WTC11 (cell line): ENCODE data around the gene ADD1. TPM values are rescaled to one million over a fixed set of nuclear protein-coding genes. Genes with fewer than 3 reads are reported as not detected.

ENCODE experiments used
- ATAC-seq: fragments of 200-7000 bp; cut with Tn5 transposase; 2 replicates; pipeline ENCODE4 v1.10.0; 2021; ENCODE audit warnings: mild to moderate bottlenecking, moderate library complexity
- CTCF ChIA-PET: fragments of 300-600 bp; sonication (Branson Sonifier 250); formaldehyde crosslinking; loops from one replicate; lab custom pipeline; 2021; ENCODE audit warnings: antibody characterized with exemption; lab: Charles Lee
- POLR2A ChIA-PET: fragments of 350-600 bp; sonication (Branson Sonifier 250); formaldehyde crosslinking; loops from one replicate; lab custom pipeline; 2021; ENCODE audit warnings: antibody characterized with exemption; lab: Charles Lee
- DNase-seq: peaks from one replicate; pipeline ENCODE4 v3.0.0; 2021; ENCODE audit warnings: low spot score
- H3K27ac Mint-ChIP-seq: 2 replicates; pipeline ENCODE4 v1.8.0; 2021; ENCODE audit warnings: mixed read lengths
- H3K27me3 Mint-ChIP-seq: 2 replicates; pipeline ENCODE4 v1.8.0; 2021; ENCODE audit warnings: low read depth, mild to moderate bottlenecking, moderate library complexity, mixed read lengths
- H3K36me3 Mint-ChIP-seq: 2 replicates; pipeline ENCODE4 v1.8.0; 2021; ENCODE audit warnings: mixed read lengths
- H3K4me1 Mint-ChIP-seq: 2 replicates; pipeline ENCODE4 v1.8.0; 2022; ENCODE audit warnings: mixed read lengths
- H3K4me3 Mint-ChIP-seq: 2 replicates; pipeline ENCODE4 v1.8.0; 2021; ENCODE audit warnings: mild to moderate bottlenecking, moderate library complexity, mixed read lengths
- H3K9me3 Mint-ChIP-seq: 2 replicates; pipeline ENCODE4 v1.8.0; 2021; ENCODE audit warnings: mixed read lengths
- ARID4B ChIP-seq: sonication (generic); formaldehyde crosslinking; IDR thresholded peaks from 2 replicates; pipeline ENCODE4 v1.8.0; 2023; ENCODE audit warnings: missing genetic modification reagents, mild to moderate bottlenecking, borderline replicate concordance
- CREB1 ChIP-seq: sonication (generic); formaldehyde crosslinking; IDR thresholded peaks from 2 replicates; pipeline ENCODE4 v1.8.0; 2023; ENCODE audit warnings: mild to moderate bottlenecking, missing genetic modification reagents
- CREM ChIP-seq: sonication (generic); formaldehyde crosslinking; IDR thresholded peaks from 2 replicates; pipeline ENCODE4 v1.8.1; 2022; ENCODE audit warnings: mild to moderate bottlenecking, missing genetic modification reagents, moderate library complexity
- E2F1 ChIP-seq: sonication (generic); formaldehyde crosslinking; IDR thresholded peaks from 2 replicates; pipeline ENCODE4 v1.8.0; 2022; ENCODE audit warnings: mild to moderate bottlenecking, missing genetic modification reagents
- ETV6 ChIP-seq: sonication (generic); formaldehyde crosslinking; IDR thresholded peaks from 2 replicates; pipeline ENCODE4 v1.8.1; 2022; ENCODE audit warnings: mild to moderate bottlenecking, missing genetic modification reagents
- FOXP4 ChIP-seq: sonication (generic); formaldehyde crosslinking; IDR thresholded peaks from 2 replicates; pipeline ENCODE4 v1.8.0; 2022; ENCODE audit warnings: mild to moderate bottlenecking, missing genetic modification reagents
- GTF2I ChIP-seq: fragments of 250-450 bp; sonication (Bioruptor Pico); conservative IDR thresholded peaks from 2 replicates; pipeline ENCODE4 v1.4.0; 2021; ENCODE audit warnings: mild to moderate bottlenecking
- HMGA2 ChIP-seq: fragments of 250-450 bp; sonication (Bioruptor Pico); IDR thresholded peaks from 2 replicates; pipeline ENCODE4 v1.4.0; 2021; ENCODE audit warnings: mild to moderate bottlenecking, moderate library complexity
- HMGXB4 ChIP-seq: sonication (generic); formaldehyde crosslinking; IDR thresholded peaks from 2 replicates; pipeline ENCODE4 v1.8.1; 2023; ENCODE audit warnings: mild to moderate bottlenecking, moderate library complexity, missing genetic modification reagents
- IRF1 ChIP-seq: sonication (generic); formaldehyde crosslinking; IDR thresholded peaks from 2 replicates; pipeline ENCODE4 v1.8.0; 2023; ENCODE audit warnings: missing genetic modification reagents
- JAZF1 ChIP-seq: fragments of 250-450 bp; sonication (Bioruptor Pico); IDR thresholded peaks from 2 replicates; pipeline ENCODE4 v1.9.0; 2021; ENCODE audit warnings: moderate library complexity, mild to moderate bottlenecking, inconsistent platforms
- MAX ChIP-seq: sonication (generic); formaldehyde crosslinking; IDR thresholded peaks from 2 replicates; pipeline ENCODE4 v1.8.0; 2022; ENCODE audit warnings: mild to moderate bottlenecking, missing genetic modification reagents
- SMAD4 ChIP-seq: sonication (generic); formaldehyde crosslinking; IDR thresholded peaks from 2 replicates; pipeline ENCODE4 v1.8.0; 2022; ENCODE audit warnings: mild to moderate bottlenecking, missing genetic modification reagents
- SP1 ChIP-seq: sonication (generic); formaldehyde crosslinking; conservative IDR thresholded peaks from 2 replicates; pipeline ENCODE4 v1.8.1; 2022; ENCODE audit warnings: missing genetic modification reagents
- TEAD1 ChIP-seq: sonication (generic); formaldehyde crosslinking; IDR thresholded peaks from 2 replicates; pipeline ENCODE4 v1.8.0; 2022; ENCODE audit warnings: mild to moderate bottlenecking, missing genetic modification reagents
- USF1 ChIP-seq: sonication (generic); formaldehyde crosslinking; IDR thresholded peaks from 2 replicates; pipeline ENCODE4 v1.8.0; 2022; ENCODE audit warnings: mild to moderate bottlenecking, missing genetic modification reagents
- USF2 ChIP-seq: sonication (generic); formaldehyde crosslinking; IDR thresholded peaks from 2 replicates; pipeline ENCODE4 v1.8.1; 2023; ENCODE audit warnings: mild to moderate bottlenecking, missing genetic modification reagents, moderate library complexity
- total RNA-seq: library from RNA; stranded (reverse); gene quantifications from 3 replicates; pipeline ENCODE4 v1.2.3, GENCODE V29; 2021

ADD1 gene
- total RNA-seq, 1 experiment from 2014 or later, result 178 TPM

- TF ChIP-seq E2F1 (CRISPR knock-in tag) (no peak), CREB1 (CRISPR knock-in tag) (no peak), HMGXB4 (no peak), GTF2I (CRISPR knock-in tag) (no peak), HMGA2 (CRISPR knock-in tag) (no peak)
Observed at GRCh38 chr4:2816401-2816954, 27.2 kb upstream of the ADD1 start (continued).

- peaks cover 10% of the 10 kb centered on the region for H3K27me3 Mint-ChIP-seq
- TF ChIP-seq ETV6, result no peak
- ChIA-PET POLR2A (no interaction called here), CTCF (interaction anchor here (1.7 kb wide), 1 partner anchor 19 kb away, joined by 4 read pairs; no protein-coding TSS in a partner anchor)
- H3K4me3 Mint-ChIP-seq, result peak overlapping the region; percentile 68
- peaks cover 23% of the 10 kb centered on the region for H3K4me1 Mint-ChIP-seq
- no peaks in the 10 kb centered on the region for H3K36me3 Mint-ChIP-seq
- no peak for DNase-seq
- H3K9me3 Mint-ChIP-seq, result no peaks in the 10 kb centered on the region
- peak overlapping the region; percentile 61 for H3K27ac Mint-ChIP-seq
- no peak for ATAC-seq
Observed at GRCh38 chr4:2817137-2817536, 26.5 kb upstream of the ADD1 start.

GRCh38 chr4:2817701-2818350 lies 25.8 kb upstream of the ADD1 start:
- peaks cover 10% of the 10 kb centered on the region for H3K27me3 Mint-ChIP-seq
- peak overlapping the region; percentile 68 for H3K4me3 Mint-ChIP-seq
- peaks cover 22% of the 10 kb centered on the region for H3K4me1 Mint-ChIP-seq
- no peak overlapping the region for H3K27ac Mint-ChIP-seq
- ChIA-PET CTCF (interaction anchor here (0.6 to 1.8 kb wide), 10 partner anchors 17 to 725 kb away, joined by 3 to 17 read pairs (median 3); partner anchors contain the start of genes GRK4, NOP14, SH3BP2 and TNIP2), POLR2A (interaction anchor here (0.6 to 1.2 kb wide), 3 partner anchors 17 to 109 kb away, joined by 3 to 4 read pairs (median 4); no protein-coding TSS in a partner anchor)
- ATAC-seq (peak; percentile 66), DNase-seq (peak; percentile 65)
- H3K36me3 Mint-ChIP-seq, result peaks cover 3% of the 10 kb centered on the region; the same call in 1 of the 2 replicates
- H3K9me3 Mint-ChIP-seq, result no peaks in the 10 kb centered on the region
- TF ChIP-seq USF2 (peak; percentile 89), JAZF1 (CRISPR knock-in tag) (no peak), MAX (peak; percentile 80), USF1 (CRISPR knock-in tag) (peak; percentile 83), IRF1 (CRISPR knock-in tag) (no peak), ARID4B (peak; percentile 38; the same call in 1 of the 2 replicates), FOXP4 (CRISPR knock-in tag) (0 out of 2 replicates have a peak, but pooled peaks have one; percentile 14), CREB1 (CRISPR knock-in tag) (0 out of 2 replicates have a peak, but pooled peaks have one; percentile 44), SP1 (peak; percentile 95), E2F1 (CRISPR knock-in tag) (no peak), ETV6 (0 out of 2 replicates have a peak, but pooled peaks have one; percentile 26), SMAD4 (no peak), TEAD1 (0 out of 2 replicates have a peak, but pooled peaks have one; percentile 25), CREM (CRISPR knock-in tag) (0 out of 2 replicates have a peak, but pooled peaks have one; percentile 42)
